ENCODE measurements around the gene SBK2. TPM values are rescaled to one million over a fixed set of nuclear protein-coding genes. Genes with fewer than 3 reads are reported as not detected.

SBK2 gene, protein sequence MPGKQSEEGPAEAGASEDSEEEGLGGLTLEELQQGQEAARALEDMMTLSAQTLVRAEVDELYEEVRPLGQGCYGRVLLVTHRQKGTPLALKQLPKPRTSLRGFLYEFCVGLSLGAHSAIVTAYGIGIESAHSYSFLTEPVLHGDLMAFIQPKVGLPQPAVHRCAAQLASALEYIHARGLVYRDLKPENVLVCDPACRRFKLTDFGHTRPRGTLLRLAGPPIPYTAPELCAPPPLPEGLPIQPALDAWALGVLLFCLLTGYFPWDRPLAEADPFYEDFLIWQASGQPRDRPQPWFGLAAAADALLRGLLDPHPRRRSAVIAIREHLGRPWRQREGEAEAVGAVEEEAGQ
- not detected for total RNA-seq

GRCh38 chr19:55536951-55537740 is at the start of gene SBK2:
SBK2 (minus strand) TSS chr19:55537133; CDS start chr19:55536294, 839 bp downstream.

GRCh38 chr19:55580628-55581144 is 43.8 kb upstream of the SBK2 start, which contains the start of gene ZNF579:
ZNF579 (minus strand) TSS chr19:55580848; CDS start chr19:55579639, 1,209 bp downstream.

GRCh38 chr19:55545443-55545842 is 8.5 kb upstream of the SBK2 start, which contains the start of gene SBK3:
SBK3 (minus strand) TSS chr19:55545543; CDS start chr19:55545543, 0 bp downstream.

DNA sequence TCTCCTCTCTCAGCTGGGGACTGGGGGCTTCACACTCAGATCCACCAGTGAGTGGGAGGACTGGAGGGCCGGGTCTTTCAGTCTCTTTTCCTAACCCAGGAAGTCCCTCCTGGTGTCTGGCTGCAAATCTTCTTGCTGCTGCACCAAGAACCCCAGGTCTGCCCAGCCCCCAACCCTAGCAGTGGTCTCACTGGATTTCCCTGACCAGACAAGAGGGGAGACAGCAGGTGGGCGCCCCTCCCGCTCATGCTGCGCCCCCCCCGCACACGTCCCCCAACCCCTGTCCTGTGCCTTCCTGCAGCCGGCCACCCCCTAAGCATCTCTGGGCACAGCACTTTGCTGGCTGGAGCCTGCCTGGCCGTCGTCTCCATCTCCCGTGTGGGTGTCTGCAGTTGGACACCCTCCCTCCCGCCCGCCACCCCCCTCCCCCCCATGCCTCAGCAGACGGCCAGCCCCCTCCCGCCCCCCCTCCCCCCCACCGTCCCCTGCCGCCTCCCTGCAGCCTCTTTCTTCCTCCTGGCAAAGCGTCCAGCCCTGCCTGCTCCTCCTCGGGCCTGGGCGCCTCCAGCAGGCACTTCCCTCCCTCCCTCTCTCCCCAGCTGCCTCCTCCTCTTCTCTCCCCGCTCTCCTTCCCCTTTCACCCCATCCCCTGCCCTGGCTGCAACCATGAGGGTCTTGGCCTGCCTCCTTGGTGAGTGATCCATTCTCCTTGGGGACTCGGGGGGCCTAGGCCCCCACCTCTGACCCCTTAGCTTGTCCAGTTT is 48.8 kb downstream of the SBK2 start, which contains the start of gene SSC5D:
Gene SSC5D, plus strand, starts transcription at position 513 of the 764 bp plus-strand sequence. Its CDS starts 154 bp downstream, at position 667.

GRCh38 chr19:55484593-55485438 is 52.1 kb downstream of the SBK2 start, which contains the start of gene NAT14:
NAT14 (plus strand) TSS chr19:55485188; CDS start chr19:55485709, 521 bp downstream.

Other genes with a start within 250 kb of the SBK2 start
- not detected for gene TMEM150B, start 211.8 kb downstream of the SBK2 start, total RNA-seq
- gene KMT5C, start 197.3 kb downstream of the SBK2 start, total RNA-seq, result 15.0 TPM
- not detected for gene COX6B2, start 182.4 kb downstream of the SBK2 start, total RNA-seq
- gene GARIN5B, start 173.9 kb downstream of the SBK2 start, total RNA-seq, result not detected
- gene IL11, start 166.7 kb downstream of the SBK2 start, total RNA-seq, result not detected
- not detected for gene TMEM190, start 160.3 kb downstream of the SBK2 start, total RNA-seq
- gene TMEM238, start 152.8 kb downstream of the SBK2 start, total RNA-seq, result not detected
- 157 TPM for gene RPL28, start 151.2 kb downstream of the SBK2 start, total RNA-seq
- 22.8 TPM for gene UBE2S, start 129.3 kb downstream of the SBK2 start, total RNA-seq
- 8.5 TPM for gene SHISA7, start 93.8 kb downstream of the SBK2 start, total RNA-seq
- 13.1 TPM for gene ISOC2, start 75.5 kb downstream of the SBK2 start, total RNA-seq
- gene C19orf85, start 72.4 kb downstream of the SBK2 start, total RNA-seq, result not detected
- gene ZNF628, start 60.5 kb downstream of the SBK2 start, total RNA-seq, result 1.6 TPM
- gene NAT14, start 51.9 kb downstream of the SBK2 start, total RNA-seq, result 12.5 TPM
- 0.63 TPM for gene SSC5D, start 48.7 kb downstream of the SBK2 start, total RNA-seq
- not detected for gene SBK3, start 8.4 kb upstream of the SBK2 start, total RNA-seq
- 2.8 TPM for gene ZNF579, start 43.7 kb upstream of the SBK2 start, total RNA-seq
- gene FIZ1, start 62.4 kb upstream of the SBK2 start, total RNA-seq, result 3.8 TPM
- 4.7 TPM for gene ZNF524, start 63.2 kb upstream of the SBK2 start, total RNA-seq
- 3.1 TPM for gene ZNF865, start 68.5 kb upstream of the SBK2 start, total RNA-seq
- gene ZNF784, start 87.4 kb upstream of the SBK2 start, total RNA-seq, result 4.7 TPM
- gene ZNF580, start 103.9 kb upstream of the SBK2 start, total RNA-seq, result 7.2 TPM
- 10.3 TPM for gene ZNF581, start 106.5 kb upstream of the SBK2 start, total RNA-seq
- gene CCDC106, start 111.1 kb upstream of the SBK2 start, total RNA-seq, result 9.7 TPM
- gene U2AF2, start 117.9 kb upstream of the SBK2 start, total RNA-seq, result 76.7 TPM
- 33.8 TPM for gene EPN1, start 138.1 kb upstream of the SBK2 start, total RNA-seq
- not detected for gene NLRP9, start 201.3 kb upstream of the SBK2 start, total RNA-seq
- not detected for gene RFPL4A, start 222.0 kb upstream of the SBK2 start, total RNA-seq
- not detected for gene RFPL4AL1, start 232.0 kb upstream of the SBK2 start, total RNA-seq